Stomach (tissue), 9 donors: Measurements from ENCODE around the gene EIF4H. TPM values are rescaled to one million over a fixed set of nuclear protein-coding genes. Genes with fewer than 3 reads are reported as not detected.
"Not testable (repeated sequence)": the region's sequence is repeated elsewhere in the genome, so short reads cannot be mapped to it uniquely, and the experiment has no call there.

Experiments used
- DNase-seq, 2 donors: peaks; one replicate each; pipeline versions ENCODE4 v3.0.0 to v3.0.0-alpha.2; 2013 to 2019
- H3K27ac ChIP-seq, 5 donors: fragments of 200-600 bp in 4 of 5; sonication (generic) in 4 of 5; one replicate each; pipeline ENCODE4 v1.5.1; 2013 to 2019; ENCODE audit warnings: mild to moderate bottlenecking in 1 of 5, moderate library complexity in 1 of 5
- H3K27me3 ChIP-seq, 3 donors: fragments of 200-600 bp; sonication (generic); one replicate each; pipeline ENCODE4 v1.5.1; 2017 to 2019; ENCODE audit warnings: mixed run types in 1 of 3
- H3K36me3 ChIP-seq, 4 donors: fragments of 200-600 bp; sonication (generic); 1 replicate in 3 of 4; 2 replicates in 1 of 4; pipeline ENCODE4 v1.5.1; 2016 to 2019
- H3K4me1 ChIP-seq, 4 donors: fragments of 200-600 bp; sonication (generic); one replicate each; pipeline ENCODE4 v1.5.1; 2016 to 2019
- H3K4me3 ChIP-seq, 4 donors: fragments of 200-600 bp; sonication (generic) in 3 of 4; one replicate each; pipeline ENCODE4 v1.5.1; 2016 to 2019; ENCODE audit warnings: mild to moderate bottlenecking in 1 of 4
- H3K9me3 ChIP-seq, 4 donors: fragments of 200-600 bp; sonication (generic); one replicate each; pipeline ENCODE4 v1.5.1; 2016 to 2019
- CTCF ChIP-seq, 7 experiments: fragments of 450-650 bp in 4 of 7; fragments of 200-600 bp in 3 of 7; sonication (generic) in 3 of 7; IDR thresholded peaks; one replicate each; pipeline ENCODE4 v1.5.1; 2016 to 2019; ENCODE audit warnings: antibody characterized with exemption in 7 of 7, control low read depth in 2 of 7, mild to moderate bottlenecking in 1 of 7
- EP300 ChIP-seq: sonication (generic); formaldehyde crosslinking; IDR thresholded peaks from one replicate; pipeline ENCODE4 v1.6.1; 2017; ENCODE audit warnings: antibody characterized with exemption
- POLR2A ChIP-seq, 4 donors: fragments of 450-650 bp; IDR thresholded peaks; one replicate each; pipeline ENCODE4 v1.6.1; 2016; ENCODE audit warnings: antibody characterized with exemption in 4 of 4, control low read depth in 2 of 4, mild to moderate bottlenecking in 1 of 4, moderate library complexity in 1 of 4
- POLR2AphosphoS5 ChIP-seq, 3 donors: sonication (generic); formaldehyde crosslinking; IDR thresholded peaks; one replicate each; pipeline ENCODE4 v1.6.1; 2016; ENCODE audit warnings: antibody characterized with exemption in 3 of 3
- WGBS, 5 donors: extraction: QIAGEN DNeasy Blood & Tissue Kit in 3 of 5; methylation state at CpG; one replicate each; pipeline versions ENCODE4 v1.1.5 to v1.1.7; 2013 to 2018; 5-methylcytosine and 5-hydroxymethylcytosine counted together
- intact Hi-C: fragments of 100-400 bp; cut with DNase I; formaldehyde crosslinking; loops from one replicate; pipeline ENCODE4 v1.15.1; 2023; ENCODE audit warnings: low total_unique reads
- polyA plus RNA-seq, 3 donors: library from polyadenylated mRNA; stranded (reverse); fragments of 200-250 nt; gene quantifications; one replicate each; pipeline ENCODE4 v1.2.3, GENCODE V29; 2013
- total RNA-seq, 5 donors: library from RNA; depleted of rRNA; stranded (reverse); fragments of >200 nt; gene quantifications; one replicate each; pipeline versions ENCODE4 v1.1.0 to v1.2.3, GENCODE V29; 2014 to 2016
- donor health status: healthy with polysubstance abuse.
- donor health status: Bipolar disorder and iron deficiency.
- donor health status: healthy.

EIF4H gene
- total and polyA plus RNA-seq, 8 donors, result 71.2 to 235 (median 165) TPM

DNA sequence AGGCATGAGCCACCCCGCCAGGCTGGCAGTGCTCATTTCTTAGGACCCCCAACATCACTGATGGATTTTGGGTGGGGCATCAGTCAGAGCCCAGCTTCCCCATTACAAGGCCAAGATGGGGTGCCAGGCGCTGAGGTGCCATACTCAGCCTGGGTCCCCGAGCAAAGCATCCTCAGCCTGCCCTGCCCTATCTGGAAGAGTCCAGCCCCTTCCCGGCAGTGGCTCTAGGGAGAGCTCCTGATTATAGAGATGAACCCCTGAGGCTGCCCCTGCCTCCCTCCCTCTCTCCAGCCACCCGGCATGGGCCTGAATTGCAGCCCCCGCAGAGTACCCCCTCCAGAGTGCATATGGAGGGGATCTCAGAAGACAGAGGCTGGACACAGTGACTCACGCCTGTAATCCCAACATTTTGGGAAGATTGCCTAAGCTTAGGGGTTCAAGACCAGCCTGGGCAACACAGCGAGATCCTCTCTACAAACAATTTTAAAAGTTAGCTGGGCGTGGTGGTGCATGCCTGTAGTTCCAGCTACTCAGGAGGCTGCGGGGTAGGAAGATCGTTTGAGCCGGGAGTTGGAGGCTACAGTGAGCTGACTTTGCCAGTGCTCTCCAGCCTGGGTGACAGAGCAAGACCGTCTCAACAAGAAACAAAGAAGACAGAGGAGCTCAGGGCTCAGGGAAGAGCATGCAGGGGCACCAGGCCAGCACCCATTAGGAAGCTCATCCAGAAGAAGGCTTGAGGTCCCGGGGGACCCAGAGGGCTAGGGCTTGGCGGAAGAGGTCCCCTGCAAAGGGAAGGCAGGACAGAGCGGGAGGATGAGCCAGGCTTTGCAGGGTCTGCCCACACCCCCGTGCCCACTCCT, 48.9 kb downstream of the EIF4H start:
- intact Hi-C loops, result no loop called here
- no peak for DNase-seq
- H3K36me3 ChIP-seq, result peaks cover 0 to 47% (median 24%) of the 10 kb centered on the region in 4 donors
- TF ChIP-seq POLR2A (IDR thresholded peaks at IDR 0.05) (no peak), CTCF (IDR thresholded peaks at IDR 0.05) (no peak), EP300 (no peak), POLR2AphosphoS5 (IDR thresholded peaks at IDR 0.05) (no peak)
- H3K9me3 ChIP-seq, result no peaks in the 10 kb centered on the region
- no peaks in the 10 kb centered on the region for H3K27me3 ChIP-seq
- 85 to 89% (median 85%) methylated on average over 14 to 17 of the region's 17 CpGs for WGBS, 5 donors
- no peak overlapping the region for H3K27ac ChIP-seq
- H3K4me1 ChIP-seq, result peaks cover 0 to 20% (median 2%) of the 10 kb centered on the region in 4 donors
- no peak overlapping the region for H3K4me3 ChIP-seq

DNA sequence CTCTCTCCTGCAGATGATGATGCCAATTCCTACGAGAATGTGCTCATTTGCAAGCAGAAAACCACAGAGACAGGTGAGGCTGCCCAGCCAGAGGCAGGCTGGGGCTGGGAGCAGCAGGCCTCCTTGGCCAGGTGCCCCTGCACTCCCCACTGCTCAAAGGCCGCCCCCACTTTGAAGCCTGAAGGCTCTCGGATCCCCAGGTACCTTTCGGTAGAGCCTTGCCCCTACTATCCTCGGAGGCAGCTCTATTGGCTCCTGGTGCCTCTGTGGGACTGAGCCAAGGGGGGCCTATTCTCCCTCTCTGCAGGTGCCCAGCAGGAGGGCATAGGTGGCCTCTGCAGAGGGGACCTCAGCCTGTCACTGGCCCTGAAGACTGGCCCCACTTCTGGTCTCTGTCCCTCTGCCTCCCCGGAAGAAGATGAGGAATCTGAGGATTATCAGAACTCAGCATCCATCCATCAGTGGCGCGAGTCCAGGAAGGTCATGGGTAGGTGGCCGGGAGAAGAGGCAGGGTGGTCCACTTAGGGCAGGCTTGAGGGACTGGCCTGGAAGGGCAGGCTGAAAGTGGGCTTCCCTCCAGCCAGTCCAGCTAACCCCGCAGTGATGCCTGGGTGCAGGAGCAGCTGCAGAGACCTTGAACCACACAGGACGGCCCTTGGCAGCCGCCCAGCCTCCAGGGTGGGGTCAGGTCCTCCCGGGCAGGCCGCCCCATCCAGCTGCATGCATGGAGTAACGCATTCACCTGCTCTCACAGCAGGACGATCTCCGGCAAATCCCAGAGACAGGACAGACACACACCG, 49.8 kb downstream of the EIF4H start:
- Histone ChIP-seq H3K4me3 (no peak overlapping the region), H3K9me3 (no peaks in the 10 kb centered on the region), H3K27ac (no peak overlapping the region), H3K36me3 (peaks cover 0 to 50% (median 27%) of the 10 kb centered on the region in 4 donors), H3K27me3 (no peaks in the 10 kb centered on the region), H3K4me1 (peaks cover 0 to 14% (median 2%) of the 10 kb centered on the region in 4 donors)
- intact Hi-C loops, result no loop called here
- 51 to 66% (median 59%) methylated on average over 11 to 18 of the region's 18 CpGs for WGBS, 5 donors
- TF ChIP-seq EP300 (no peak), POLR2AphosphoS5 (IDR thresholded peaks at IDR 0.05) (no peak), CTCF (IDR thresholded peaks at IDR 0.05) (no peak), POLR2A (IDR thresholded peaks at IDR 0.05) (no peak)
- DNase-seq, result no peak

DNA sequence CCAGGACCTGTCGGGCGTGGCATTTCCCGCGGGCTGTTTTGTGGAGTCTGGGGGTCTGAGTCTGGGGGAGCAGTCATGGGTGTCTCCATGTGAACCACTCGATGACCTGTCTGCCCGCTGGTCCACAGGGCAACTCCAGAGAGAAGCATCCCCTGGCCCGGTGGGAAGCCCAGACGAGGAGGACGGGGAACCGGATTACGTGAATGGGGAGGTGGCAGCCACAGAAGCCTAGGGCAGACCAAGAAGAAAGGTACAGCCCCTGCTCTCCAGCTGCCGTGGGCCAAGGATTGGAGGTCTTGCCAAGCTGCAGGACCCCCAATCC, 50.3 kb downstream of the EIF4H start:
- Histone ChIP-seq H3K4me1 (peaks cover 0 to 12% (median 2%) of the 10 kb centered on the region in 4 donors), H3K9me3 (no peaks in the 10 kb centered on the region), H3K27ac (no peak overlapping the region), H3K36me3 (peaks cover 0 to 56% (median 33%) of the 10 kb centered on the region in 4 donors), H3K27me3 (no peaks in the 10 kb centered on the region), H3K4me3 (no peak overlapping the region)
- DNase-seq, result no peak
- TF ChIP-seq POLR2AphosphoS5 (IDR thresholded peaks at IDR 0.05) (no peak), POLR2A (IDR thresholded peaks at IDR 0.05) (no peak), CTCF (IDR thresholded peaks at IDR 0.05) (no peak), EP300 (no peak)
- WGBS, 5 donors, result 82 to 89% (median 86%) methylated on average over 12 of the region's 12 CpGs
- intact Hi-C loops, result no loop called here

GRCh38 chr7:74224907-74225306, 50.8 kb downstream of the EIF4H start:
- H3K27me3 ChIP-seq, intact Hi-C loops, H3K4me3 ChIP-seq, H3K27ac ChIP-seq, H3K9me3 ChIP-seq, DNase-seq: not testable (repeated sequence)
- peaks cover 0 to 11% (median 2%) of the 10 kb centered on the region in 4 donors for H3K4me1 ChIP-seq
- WGBS, 5 donors, result 94 to 98% (median 96%) methylated on average over 10 to 13 of the region's 13 CpGs
- H3K36me3 ChIP-seq, result peaks cover 0 to 58% (median 36%) of the 10 kb centered on the region in 4 donors
